ENCODE measurements around the gene APMAP.

The APMAP gene

GRCh38 chr20:25024171-25024570 lies 31.6 kb upstream of the APMAP start:
- no peak for DNase-seq (ENCODE audit: low read depth, low spot score)

GRCh38 chr20:25023356-25023755 lies 30.8 kb upstream of the APMAP start:
- DNase-seq (ENCODE audit: low read depth, low spot score), result no peak

- no peak for DNase-seq (ENCODE audit: low read depth, low spot score)
These were observed 30.1 kb upstream of the APMAP start for GRCh38 chr20:25022680-25023079.

GRCh38 chr20:25021336-25021735 lies 28.8 kb upstream of the APMAP start:
- no peak for DNase-seq (ENCODE audit: low read depth, low spot score)

GRCh38 chr20:25020901-25021301 lies 28.4 kb upstream of the APMAP start:
- no peak for DNase-seq (ENCODE audit: low read depth, low spot score)

- DNase-seq (ENCODE audit: low read depth, low spot score), result no peak
These were observed 27.8 kb upstream of the APMAP start for GRCh38 chr20:25020345-25020744.

- DNase-seq (ENCODE audit: low read depth, low spot score), result no peak
These were observed 27.0 kb upstream of the APMAP start for GRCh38 chr20:25019381-25020155.

- no peak for DNase-seq (ENCODE audit: low read depth, low spot score)
These were observed 26.3 kb upstream of the APMAP start for GRCh38 chr20:25018841-25019240.

- no peak for DNase-seq (ENCODE audit: low read depth, low spot score)
These were observed 25.9 kb upstream of the APMAP start for GRCh38 chr20:25018425-25018824.

GRCh38 chr20:25017257-25017803 lies 24.8 kb upstream of the APMAP start:
- no peak for DNase-seq (ENCODE audit: low read depth, low spot score)

GRCh38 chr20:25016471-25016870 lies 23.9 kb upstream of the APMAP start:
- DNase-seq (ENCODE audit: low read depth, low spot score), result no peak

- DNase-seq (ENCODE audit: low read depth, low spot score), result no peak
These were observed 23.4 kb upstream of the APMAP start for GRCh38 chr20:25015986-25016385.

- no peak for DNase-seq (ENCODE audit: low read depth, low spot score)
These were observed 22.3 kb upstream of the APMAP start for GRCh38 chr20:25014816-25015215.

GRCh38 chr20:25013478-25014380 lies 21.2 kb upstream of the APMAP start:
- no peak for DNase-seq (ENCODE audit: low read depth, low spot score)

- no peak for DNase-seq (ENCODE audit: low read depth, low spot score)
These were observed 20.2 kb upstream of the APMAP start for GRCh38 chr20:25012616-25013189.

- no peak for DNase-seq (ENCODE audit: low read depth, low spot score)
These were observed 19.3 kb upstream of the APMAP start for GRCh38 chr20:25011831-25012241.

- DNase-seq (ENCODE audit: low read depth, low spot score), result no peak
These were observed 18.7 kb upstream of the APMAP start for GRCh38 chr20:25011261-25011660.

GRCh38 chr20:25009218-25010145 lies 16.9 kb upstream of the APMAP start:
- no peak for DNase-seq (ENCODE audit: low read depth, low spot score)

GRCh38 chr20:25008388-25009217 lies 16.1 kb upstream of the APMAP start:
- no peak for DNase-seq (ENCODE audit: low read depth, low spot score)

All from iPS DF 19.7 (cell line).